Erythroblast (primary cell): ENCODE data around the gene CHRM1.

Experiments
- DNase-seq, 2 experiments: peaks; one replicate each; lab custom pipeline; 2025; lab: John Stamatoyannopoulos, UW
- GATA1 ChIP-seq: IDR thresholded peaks from 2 replicates; pipeline ENCODE4 v1.6.1; 2011; ENCODE audit warnings: low read depth, mild to moderate bottlenecking, control low read depth, low read length, moderate library complexity
- POLR2A ChIP-seq: IDR thresholded peaks from 2 replicates; pipeline ENCODE4 v1.6.1; 2011; ENCODE audit warnings: mild to moderate bottlenecking, low read length

Gene CHRM1

DNA sequence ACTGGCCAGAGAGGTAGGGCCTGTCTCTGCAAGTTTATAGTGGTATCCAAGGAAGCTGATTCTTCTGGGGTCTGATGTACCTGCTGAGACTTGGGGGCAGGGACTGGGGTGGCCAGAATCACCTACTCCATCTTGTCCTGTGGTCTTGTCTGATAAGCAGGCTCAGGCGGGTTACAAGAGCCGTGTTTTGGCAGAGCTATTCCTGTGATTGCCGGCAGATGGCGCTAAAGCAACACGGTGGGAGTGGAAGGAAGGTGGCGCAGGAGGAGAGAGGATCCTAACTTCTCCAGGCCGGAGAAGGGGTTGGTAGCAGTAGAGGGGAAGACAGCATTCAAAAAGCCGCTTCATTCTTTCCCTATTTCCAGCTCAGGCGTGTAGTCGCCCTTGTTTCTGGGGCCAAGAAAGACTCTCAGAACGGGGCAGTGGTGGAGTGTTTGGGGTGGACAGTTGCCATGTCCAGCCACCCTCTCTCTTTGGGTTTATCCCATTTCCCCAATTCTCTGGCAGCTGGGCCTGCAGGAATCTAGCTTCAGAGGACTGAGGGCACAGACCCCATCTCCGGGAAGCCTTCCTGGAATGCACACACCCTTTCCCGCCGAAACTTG lies 15.1 kb downstream of the CHRM1 start:
- DNase-seq: peak; percentile 86 to 92
- no peak for TF ChIP-seq POLR2A
- no peak for TF ChIP-seq GATA1

DNA sequence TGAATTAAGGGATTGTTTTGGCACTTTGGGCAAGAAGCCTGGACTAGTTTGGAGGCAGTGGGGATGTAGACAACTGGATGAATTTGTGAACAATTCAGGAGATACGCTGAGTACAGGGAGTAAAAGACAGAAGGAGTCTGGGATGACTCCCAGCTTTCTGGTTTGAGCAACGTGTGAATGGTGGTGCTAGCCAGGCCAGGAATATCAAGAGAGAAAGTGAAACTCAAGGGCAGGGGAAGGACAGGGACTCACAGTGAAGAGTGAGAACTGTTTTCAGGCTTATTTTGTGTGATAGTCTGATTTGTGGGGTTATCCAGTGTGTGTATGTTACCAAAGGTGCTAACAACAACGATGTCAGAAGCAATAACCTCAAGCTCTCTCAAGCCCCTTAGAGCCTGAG lies 15.9 kb downstream of the CHRM1 start:
- TF ChIP-seq POLR2A (no peak), GATA1 (no peak)
- peak in 1 of 2 experiments; percentile 40 for DNase-seq

DNA sequence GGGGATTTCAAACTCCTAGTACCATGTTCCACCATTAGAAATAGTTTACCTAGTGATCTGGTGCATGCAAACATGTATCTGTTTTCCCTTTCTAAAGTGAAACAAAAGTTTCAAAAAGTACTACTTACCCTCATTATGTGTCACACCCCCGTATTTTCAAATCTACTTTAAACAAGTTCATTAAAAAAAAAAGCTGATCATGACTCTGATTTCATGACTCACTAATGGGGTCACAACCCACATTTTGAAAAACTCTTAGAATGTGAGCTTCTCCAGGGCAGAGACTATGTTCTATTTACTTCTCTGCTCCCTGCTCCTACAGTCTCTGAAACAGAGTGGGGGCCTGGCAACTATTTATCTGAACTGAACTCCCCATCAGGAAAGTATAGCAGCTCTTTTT lies 18.2 kb downstream of the CHRM1 start:
- no peak for DNase-seq
- TF ChIP-seq POLR2A: no peak
- TF ChIP-seq GATA1: no peak

DNA sequence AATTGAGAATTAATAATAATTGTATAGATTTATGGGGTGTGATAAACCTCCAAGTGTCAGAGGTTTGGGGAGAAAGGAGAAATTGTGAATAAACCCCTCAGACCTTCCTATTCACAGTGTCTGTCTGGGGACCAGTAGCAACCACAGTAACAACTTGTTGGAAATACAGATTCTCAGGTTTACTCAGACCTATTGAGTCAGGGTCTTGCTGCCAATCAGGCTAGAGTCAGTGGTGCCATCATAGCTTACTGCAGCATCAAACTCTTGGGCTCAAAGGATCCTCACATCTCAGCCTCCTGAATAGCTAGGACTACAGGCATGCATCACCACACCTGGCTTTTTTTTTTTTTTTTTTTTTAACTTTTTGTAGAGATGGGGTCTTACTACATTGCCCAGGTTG lies 23.1 kb downstream of the CHRM1 start:
- no peak for DNase-seq

DNA sequence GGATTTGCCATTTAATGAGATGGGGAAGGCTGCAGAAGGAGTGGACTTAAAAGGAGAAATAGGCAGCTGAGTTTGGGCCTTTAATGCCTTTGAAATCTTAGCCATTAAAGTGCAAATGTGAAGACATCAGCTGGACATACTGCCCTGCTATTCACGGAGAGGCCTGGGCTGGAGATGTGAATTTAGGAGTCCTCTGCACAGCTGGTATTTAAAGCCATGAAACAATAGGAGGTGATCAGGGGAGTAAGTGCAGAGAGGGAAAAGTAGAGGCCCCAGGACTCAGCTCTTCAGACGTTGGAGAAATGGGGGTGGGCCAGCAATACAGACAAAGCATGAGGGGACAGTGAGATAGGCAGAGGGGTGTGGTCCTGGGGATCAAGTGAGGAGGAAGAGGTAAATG lies 23.9 kb downstream of the CHRM1 start:
- TF ChIP-seq POLR2A (no peak), GATA1 (no peak)
- DNase-seq: no peak

More for the DNA sequence above, 23.1 kb downstream of the CHRM1 start:
- no peak for TF ChIP-seq GATA1
- TF ChIP-seq POLR2A: no peak

DNA sequence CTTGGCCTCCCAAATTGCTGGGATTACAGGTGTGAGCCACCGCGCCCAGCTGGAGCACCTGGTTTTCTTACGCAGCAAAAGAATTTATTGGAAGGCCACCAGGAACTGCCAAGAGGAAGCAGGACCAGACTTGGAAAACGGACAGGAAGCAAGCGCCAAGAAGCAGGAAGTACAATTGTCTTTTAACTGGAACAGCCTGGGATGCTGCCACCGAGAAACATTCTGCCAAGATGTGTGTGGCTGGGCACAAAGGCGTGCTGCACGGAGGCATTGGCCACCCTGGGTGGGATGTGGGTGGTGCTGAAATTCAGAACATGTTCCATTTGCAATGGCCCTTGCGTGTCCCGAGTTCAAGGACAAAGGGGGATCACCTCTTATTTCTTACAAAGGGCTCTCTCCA lies 25.1 kb downstream of the CHRM1 start:
- TF ChIP-seq GATA1 (no peak), POLR2A (no peak)
- DNase-seq: no peak

DNA sequence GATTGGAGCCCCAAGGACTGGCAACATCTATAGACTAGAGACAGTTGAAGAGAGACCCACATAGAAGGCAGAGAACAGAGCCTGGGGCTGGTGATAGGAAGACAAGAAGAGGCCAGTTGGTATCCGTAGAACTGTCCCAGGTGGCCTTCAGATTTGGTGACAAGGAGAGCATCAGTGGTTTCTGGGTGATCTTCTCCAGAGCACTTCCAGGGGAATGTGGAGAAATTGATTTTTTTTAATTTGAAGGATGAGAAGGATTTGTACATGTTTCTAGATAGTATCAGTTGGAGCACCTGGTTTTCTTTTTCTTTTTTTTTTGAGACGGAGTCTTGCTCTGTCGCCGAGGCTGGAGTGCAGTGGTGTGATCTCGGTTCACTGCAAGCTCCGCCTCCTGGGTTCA lies 25.7 kb downstream of the CHRM1 start:
- DNase-seq: no peak

DNA sequence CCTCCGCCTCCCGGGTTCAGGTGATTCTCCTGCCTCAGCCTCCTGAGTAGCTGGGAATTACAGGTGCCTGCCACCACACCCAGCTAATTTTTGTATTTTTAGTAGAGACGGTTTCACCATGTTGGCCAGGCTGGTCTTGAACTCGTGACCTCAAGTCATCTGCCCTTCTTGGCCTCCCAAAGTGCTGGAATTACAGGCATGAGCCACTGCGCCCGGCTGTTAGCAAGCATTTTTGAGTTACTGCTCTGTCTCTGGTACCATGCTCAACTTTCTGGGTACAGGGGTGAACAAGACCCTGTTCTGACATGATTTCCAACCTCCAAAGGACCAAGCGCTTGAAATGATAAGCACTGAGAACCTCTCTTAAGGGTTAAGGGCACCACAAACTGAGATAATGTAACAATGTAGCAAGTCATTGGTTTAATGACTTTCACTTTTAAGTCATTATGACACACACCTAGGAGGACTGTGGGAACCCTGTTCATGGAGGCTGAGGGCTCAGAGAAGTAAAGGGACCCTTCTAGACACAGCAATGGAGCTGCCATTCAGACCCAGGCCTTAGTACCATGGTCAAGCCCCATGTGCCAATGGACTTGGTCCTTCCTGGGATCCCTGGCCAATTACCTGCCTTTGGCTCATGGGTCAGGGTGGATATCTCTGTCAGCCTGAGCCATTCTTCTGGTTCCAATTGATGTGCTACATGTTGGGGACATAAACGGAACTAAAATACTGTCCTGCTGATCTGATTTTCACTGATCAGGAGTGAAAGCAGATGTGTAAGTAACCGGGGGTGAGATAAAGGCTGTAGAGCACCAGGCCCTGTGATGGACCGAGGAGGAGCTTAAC lies 28.9 kb downstream of the CHRM1 start:
- peak; percentile 49 to 53 for DNase-seq
- no peak for TF ChIP-seq POLR2A
- no peak for TF ChIP-seq GATA1

More for the DNA sequence above, 25.7 kb downstream of the CHRM1 start:
- no peak for TF ChIP-seq GATA1
- no peak for TF ChIP-seq POLR2A

DNA sequence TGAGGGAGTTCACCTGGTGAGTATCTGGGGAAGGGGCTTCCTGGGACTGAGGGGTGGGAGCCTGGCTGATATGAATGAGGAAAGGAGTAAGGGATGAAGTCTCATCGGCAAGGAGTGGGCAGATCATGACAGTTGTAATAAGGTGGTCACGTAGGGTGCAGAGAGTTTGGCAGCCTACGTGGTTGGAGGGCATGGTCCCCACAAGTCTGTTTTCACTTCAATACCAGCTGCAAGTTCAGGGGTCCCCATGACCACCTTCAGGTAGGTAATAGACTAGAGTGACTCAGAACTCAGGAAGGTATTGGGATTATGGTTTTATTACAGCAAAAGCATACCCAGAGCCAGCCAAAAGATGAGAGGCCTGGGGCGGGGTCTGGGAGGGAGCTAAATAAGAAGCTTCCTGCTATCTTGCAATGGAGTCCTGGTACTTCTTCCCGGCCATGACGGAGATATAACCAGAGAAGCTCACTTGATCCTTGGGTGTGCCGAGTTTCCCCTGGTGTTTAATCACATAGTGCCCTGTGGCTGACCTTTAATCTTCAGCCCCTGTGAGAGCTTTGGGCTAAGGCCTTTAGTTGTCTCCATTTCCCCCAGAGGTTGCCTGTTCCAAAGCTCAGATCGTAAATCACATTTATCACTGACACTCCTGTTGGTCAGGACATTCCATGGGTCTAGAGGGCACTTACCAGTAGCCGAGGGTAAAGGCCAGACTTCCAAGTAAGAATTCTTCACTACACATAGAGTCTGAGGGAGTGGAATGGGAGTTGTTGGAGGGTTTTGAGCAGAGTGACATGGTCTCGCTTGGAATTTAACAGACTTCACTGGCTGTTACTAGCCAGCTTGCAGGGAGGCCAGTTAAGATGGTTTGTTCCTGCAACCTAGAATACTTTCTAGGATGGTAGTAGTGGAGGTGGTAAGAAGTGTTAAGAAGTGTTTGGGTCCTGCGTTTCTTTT lies 31.4 kb downstream of the CHRM1 start:
- peak in 1 of 2 experiments; percentile 53 for DNase-seq

DNA sequence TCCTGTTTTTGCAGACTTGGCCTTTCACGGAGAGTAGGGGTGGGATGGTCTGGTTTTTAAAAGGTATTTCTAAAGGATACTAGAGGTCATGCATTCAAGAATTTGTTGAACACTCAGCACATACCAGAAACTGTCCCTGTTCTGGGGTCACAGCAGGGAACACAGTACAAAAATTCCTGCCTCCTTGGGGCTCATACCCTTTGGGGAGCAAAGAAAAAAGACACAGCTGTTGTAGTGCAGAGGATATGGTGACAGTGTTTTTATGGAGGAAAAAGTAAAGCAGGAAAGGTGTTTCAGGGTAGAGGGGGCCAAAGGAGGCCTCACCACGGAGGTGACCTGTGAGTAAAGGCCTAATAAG lies 32.1 kb downstream of the CHRM1 start:
- DNase-seq: no peak

More for the DNA sequence above, 31.4 kb downstream of the CHRM1 start:
- TF ChIP-seq GATA1 (no peak), POLR2A (peak; percentile 82)

DNA sequence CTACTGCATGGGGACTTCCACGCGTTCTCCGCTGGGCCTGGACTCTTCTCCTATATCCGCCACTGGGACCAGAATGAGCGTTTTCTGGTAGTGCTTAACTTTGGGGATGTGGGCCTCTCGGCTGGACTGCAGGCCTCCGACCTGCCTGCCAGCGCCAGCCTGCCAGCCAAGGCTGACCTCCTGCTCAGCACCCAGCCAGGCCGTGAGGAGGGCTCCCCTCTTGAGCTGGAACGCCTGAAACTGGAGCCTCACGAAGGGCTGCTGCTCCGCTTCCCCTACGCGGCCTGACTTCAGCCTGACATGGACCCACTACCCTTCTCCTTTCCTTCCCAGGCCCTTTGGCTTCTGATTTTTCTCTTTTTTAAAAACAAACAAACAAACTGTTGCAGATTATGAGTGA lies 32.8 kb downstream of the CHRM1 start:
- no peak for DNase-seq
- TF ChIP-seq GATA1 (no peak), POLR2A (no peak)

More for the DNA sequence above, 32.1 kb downstream of the CHRM1 start:
- TF ChIP-seq POLR2A (no peak), GATA1 (no peak)

DNA sequence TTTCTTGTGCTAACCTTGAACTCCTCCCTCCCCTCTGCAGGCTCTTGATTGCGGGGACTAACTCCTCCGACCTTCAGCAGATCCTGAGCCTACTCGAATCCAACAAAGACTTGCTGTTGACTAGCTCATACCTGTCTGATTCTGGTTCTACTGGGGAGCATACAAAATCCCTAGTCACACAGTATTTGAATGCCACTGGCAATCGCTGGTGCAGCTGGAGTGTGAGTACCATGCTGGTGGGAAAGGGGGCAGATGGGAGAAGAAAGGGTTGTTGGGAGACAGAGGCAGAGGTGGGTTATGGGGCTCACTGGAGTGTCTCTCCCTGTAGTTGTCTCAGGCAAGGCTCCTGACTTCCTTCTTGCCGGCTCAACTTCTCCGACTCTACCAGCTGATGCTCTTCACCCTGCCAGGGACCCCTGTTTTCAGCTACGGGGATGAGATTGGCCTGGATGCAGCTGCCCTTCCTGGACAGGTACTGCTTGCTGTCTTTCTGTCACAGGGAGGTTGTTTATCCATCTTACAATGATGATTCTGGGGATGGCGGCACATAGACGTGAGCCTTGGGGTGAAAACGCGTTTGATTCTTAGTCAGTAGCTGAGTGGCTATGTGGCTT lies 35.9 kb downstream of the CHRM1 start:
- no peak for TF ChIP-seq GATA1
- no peak for TF ChIP-seq POLR2A
- DNase-seq: no peak

DNA sequence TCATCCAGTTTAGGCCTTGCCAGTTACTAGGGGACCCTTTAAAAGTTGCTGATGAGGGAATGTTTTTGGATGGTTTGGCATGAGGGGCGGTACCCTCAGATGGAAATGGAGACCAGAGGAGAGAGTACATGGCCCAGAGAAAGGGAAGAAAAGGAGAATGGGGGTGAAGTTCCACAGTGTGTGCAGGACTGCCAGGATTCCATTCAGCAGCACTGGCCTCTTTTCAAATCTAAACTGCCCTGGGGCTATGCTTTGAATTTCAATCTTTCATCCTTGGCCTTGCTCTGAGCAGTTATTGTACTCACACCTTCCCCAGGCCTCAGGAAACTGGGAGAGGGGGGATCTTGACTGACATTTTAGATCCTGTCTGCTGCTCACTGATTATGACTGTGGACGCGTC lies 37.5 kb downstream of the CHRM1 start:
- no peak for DNase-seq
- no peak for TF ChIP-seq GATA1
- no peak for TF ChIP-seq POLR2A
